Measurements from ENCODE around the gene MINAR1.

GRCh38 chr15:79455361-79455760, 23.2 kb downstream of the MINAR1 start:
- TF ChIP-seq EP300 (IDR thresholded peaks at IDR 0.05) (no peak), CTCF (IDR thresholded peaks at IDR 0.05) (no peak), POLR2AphosphoS5 (IDR thresholded peaks at IDR 0.05) (no peak)

Data from sigmoid colon (tissue), 4 donors.